ENCODE data around the gene KRT20.

- TF ChIP-seq, protein P1, sequence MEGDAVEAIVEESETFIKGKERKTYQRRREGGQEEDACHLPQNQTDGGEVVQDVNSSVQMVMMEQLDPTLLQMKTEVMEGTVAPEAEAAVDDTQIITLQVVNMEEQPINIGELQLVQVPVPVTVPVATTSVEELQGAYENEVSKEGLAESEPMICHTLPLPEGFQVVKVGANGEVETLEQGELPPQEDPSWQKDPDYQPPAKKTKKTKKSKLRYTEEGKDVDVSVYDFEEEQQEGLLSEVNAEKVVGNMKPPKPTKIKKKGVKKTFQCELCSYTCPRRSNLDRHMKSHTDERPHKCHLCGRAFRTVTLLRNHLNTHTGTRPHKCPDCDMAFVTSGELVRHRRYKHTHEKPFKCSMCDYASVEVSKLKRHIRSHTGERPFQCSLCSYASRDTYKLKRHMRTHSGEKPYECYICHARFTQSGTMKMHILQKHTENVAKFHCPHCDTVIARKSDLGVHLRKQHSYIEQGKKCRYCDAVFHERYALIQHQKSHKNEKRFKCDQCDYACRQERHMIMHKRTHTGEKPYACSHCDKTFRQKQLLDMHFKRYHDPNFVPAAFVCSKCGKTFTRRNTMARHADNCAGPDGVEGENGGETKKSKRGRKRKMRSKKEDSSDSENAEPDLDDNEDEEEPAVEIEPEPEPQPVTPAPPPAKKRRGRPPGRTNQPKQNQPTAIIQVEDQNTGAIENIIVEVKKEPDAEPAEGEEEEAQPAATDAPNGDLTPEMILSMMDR (IDR thresholded peaks at IDR 0.05), result no peak
- no peak for TF ChIP-seq POLR2A (IDR thresholded peaks at IDR 0.05)
These were observed 18.2 kb downstream of the KRT20 start, which contains the start of gene KRT12 for GRCh38 chr17:40866838-40867237.

Measured in gastroesophageal sphincter (tissue), 3 donors.